Muscle layer of duodenum (tissue), 2 donors: ENCODE data around the gene MBD2.

Experiments
- H3K27ac ChIP-seq: one replicate; pipeline ENCODE4 v1.7.0; 2013; ENCODE audit warnings: mild to moderate bottlenecking, low read length
- H3K27me3 ChIP-seq: one replicate; pipeline ENCODE4 v1.7.0; 2013; ENCODE audit warnings: low read depth, mild to moderate bottlenecking, control low read depth, low read length
- H3K36me3 ChIP-seq, 2 donors: one replicate each; pipeline ENCODE4 v1.7.0; 2013; ENCODE audit warnings: low read length in 2 of 2, control low read depth in 1 of 2, mild to moderate bottlenecking in 1 of 2; ENCODE audit not compliant: insufficient read depth in 2 of 2, control insufficient read depth in 1 of 2
- H3K4me1 ChIP-seq, 2 donors: one replicate each; pipeline ENCODE4 v1.7.0; 2013; ENCODE audit warnings: low read length in 2 of 2, mild to moderate bottlenecking in 2 of 2, control low read depth in 1 of 2, moderate library complexity in 1 of 2; ENCODE audit not compliant: insufficient read depth in 2 of 2, control insufficient read depth in 1 of 2
- H3K4me3 ChIP-seq, 2 donors: one replicate each; pipeline ENCODE4 v1.7.0; 2013; ENCODE audit warnings: low read length in 2 of 2, low read depth in 1 of 2, mild to moderate bottlenecking in 1 of 2
- H3K9me3 ChIP-seq, 2 donors: one replicate each; pipeline ENCODE4 v1.7.0; 2013; ENCODE audit warnings: low read length in 2 of 2, control low read depth in 1 of 2, mild to moderate bottlenecking in 1 of 2; ENCODE audit not compliant: control insufficient read depth in 1 of 2
- donor health status: healthy.

Gene MBD2

GRCh38 chr18:54162431-54162830 is 62.0 kb downstream of the MBD2 start:
- H3K4me1 ChIP-seq, result no peaks in the 10 kb centered on the region
- H3K36me3 ChIP-seq, result peaks cover 50 to 59% of the 10 kb centered on the region in 2 donors
- no peak overlapping the region for H3K4me3 ChIP-seq

GRCh38 chr18:54161267-54161666 is 63.2 kb downstream of the MBD2 start:
- H3K27ac ChIP-seq, result no peak overlapping the region
- no peaks in the 10 kb centered on the region for H3K27me3 ChIP-seq
- no peak overlapping the region for H3K4me3 ChIP-seq
- H3K9me3 ChIP-seq, result no peaks in the 10 kb centered on the region
- peaks cover 51 to 69% of the 10 kb centered on the region in 2 donors for H3K36me3 ChIP-seq
- no peaks in the 10 kb centered on the region for H3K4me1 ChIP-seq

More at GRCh38 chr18:54162431-54162830, 62.0 kb downstream of the MBD2 start:
- H3K9me3 ChIP-seq, result no peaks in the 10 kb centered on the region
- no peak overlapping the region for H3K27ac ChIP-seq
- H3K27me3 ChIP-seq, result no peaks in the 10 kb centered on the region

GRCh38 chr18:54159906-54160305 is 64.6 kb downstream of the MBD2 start:
- Histone ChIP-seq H3K36me3 (peaks cover 59 to 66% of the 10 kb centered on the region in 2 donors), H3K4me3 (no peak overlapping the region), H3K27ac (no peak overlapping the region), H3K27me3 (no peaks in the 10 kb centered on the region), H3K4me1 (no peaks in the 10 kb centered on the region), H3K9me3 (no peaks in the 10 kb centered on the region)

- peaks cover 59 to 64% of the 10 kb centered on the region in 2 donors for H3K36me3 ChIP-seq
Measured at GRCh38 chr18:54157646-54158385, 66.7 kb downstream of the MBD2 start.

GRCh38 chr18:54155412-54155811 is 69.1 kb downstream of the MBD2 start:
- Histone ChIP-seq H3K36me3 (peaks cover 62 to 65% of the 10 kb centered on the region in 2 donors), H3K27ac (no peak overlapping the region), H3K9me3 (no peaks in the 10 kb centered on the region), H3K4me1 (no peaks in the 10 kb centered on the region), H3K27me3 (no peaks in the 10 kb centered on the region), H3K4me3 (no peak overlapping the region)

More at GRCh38 chr18:54157646-54158385, 66.7 kb downstream of the MBD2 start:
- Histone ChIP-seq H3K9me3 (no peaks in the 10 kb centered on the region), H3K27ac (no peak overlapping the region), H3K4me3 (no peak overlapping the region), H3K4me1 (no peaks in the 10 kb centered on the region), H3K27me3 (no peaks in the 10 kb centered on the region)

GRCh38 chr18:54154231-54154630 is 70.2 kb downstream of the MBD2 start:
- Histone ChIP-seq H3K4me3 (no peak overlapping the region), H3K9me3 (no peaks in the 10 kb centered on the region), H3K27ac (no peak overlapping the region), H3K36me3 (peaks cover 54 to 60% of the 10 kb centered on the region in 2 donors), H3K4me1 (no peaks in the 10 kb centered on the region), H3K27me3 (no peaks in the 10 kb centered on the region)

- no peaks in the 10 kb centered on the region for H3K9me3 ChIP-seq
- no peak overlapping the region for H3K4me3 ChIP-seq
- no peaks in the 10 kb centered on the region for H3K4me1 ChIP-seq
- H3K36me3 ChIP-seq, result peaks cover 37 to 38% of the 10 kb centered on the region in 2 donors
- no peaks in the 10 kb centered on the region for H3K27me3 ChIP-seq
- no peak overlapping the region for H3K27ac ChIP-seq
Measured at GRCh38 chr18:54151376-54151775, 73.1 kb downstream of the MBD2 start.

GRCh38 chr18:54150226-54150625 is 74.2 kb downstream of the MBD2 start:
- no peak overlapping the region for H3K27ac ChIP-seq
- H3K4me1 ChIP-seq, result no peaks in the 10 kb centered on the region
- no peaks in the 10 kb centered on the region for H3K9me3 ChIP-seq
- no peak overlapping the region for H3K4me3 ChIP-seq
- H3K36me3 ChIP-seq, result peaks cover 27 to 31% of the 10 kb centered on the region in 2 donors
- no peaks in the 10 kb centered on the region for H3K27me3 ChIP-seq

GRCh38 chr18:54149078-54149697 is 75.3 kb downstream of the MBD2 start:
- H3K27ac ChIP-seq, result peak overlapping the region; percentile 68
- peaks cover 18 to 22% of the 10 kb centered on the region in 2 donors for H3K36me3 ChIP-seq
- no peak overlapping the region for H3K4me3 ChIP-seq
- H3K4me1 ChIP-seq, result no peaks in the 10 kb centered on the region
- no peaks in the 10 kb centered on the region for H3K27me3 ChIP-seq
- no peaks in the 10 kb centered on the region for H3K9me3 ChIP-seq

GRCh38 chr18:54148678-54149077 is 75.8 kb downstream of the MBD2 start:
- Histone ChIP-seq H3K4me3 (no peak overlapping the region), H3K9me3 (no peaks in the 10 kb centered on the region), H3K27ac (peak overlapping the region; percentile 42), H3K4me1 (no peaks in the 10 kb centered on the region), H3K27me3 (no peaks in the 10 kb centered on the region), H3K36me3 (peaks cover 14 to 17% of the 10 kb centered on the region in 2 donors)

- Histone ChIP-seq H3K27ac (no peak overlapping the region), H3K9me3 (peaks cover 0 to 4% of the 10 kb centered on the region in 2 donors), H3K4me3 (no peak overlapping the region), H3K36me3 (peaks cover 12 to 15% of the 10 kb centered on the region in 2 donors), H3K27me3 (no peaks in the 10 kb centered on the region), H3K4me1 (no peaks in the 10 kb centered on the region)
Measured at GRCh38 chr18:54148151-54148550, 76.3 kb downstream of the MBD2 start.
